Measurements from ENCODE around the gene DLK1. TPM values are rescaled to one million over a fixed set of nuclear protein-coding genes. Genes with fewer than 3 reads are reported as not detected.

Gene DLK1
- total and polyA plus RNA-seq, 2 of the 13 experiments (the other 11 are each of a cell fraction or from before 2014, with no cell fraction given) = 95.5 to 312 TPM

DNA sequence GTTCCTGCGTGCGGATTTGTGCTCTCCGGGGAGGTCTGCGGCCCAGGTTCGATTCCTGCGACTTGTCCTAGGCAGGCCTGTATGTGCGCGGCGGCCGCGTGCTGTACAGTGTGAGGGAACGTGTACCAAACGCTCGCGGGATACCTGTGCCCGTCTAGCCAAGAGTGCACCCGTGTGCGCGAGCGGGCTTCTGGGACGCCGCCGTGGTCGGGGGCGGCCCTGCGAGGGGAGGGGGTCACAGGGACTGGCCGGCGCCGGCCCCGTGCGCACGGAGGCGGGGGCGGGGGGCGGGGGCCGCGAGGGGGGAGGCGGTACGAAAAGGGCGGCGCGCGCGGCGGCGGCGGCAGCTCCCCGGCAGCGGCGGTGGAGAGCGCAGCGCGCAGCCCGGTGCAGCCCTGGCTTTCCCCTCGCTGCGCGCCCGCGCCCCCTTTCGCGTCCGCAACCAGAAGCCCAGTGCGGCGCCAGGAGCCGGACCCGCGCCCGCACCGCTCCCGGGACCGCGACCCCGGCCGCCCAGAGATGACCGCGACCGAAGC, at the start of gene DLK1 (continued):
- no peak for TF ChIP-seq RELA (CRISPR knock-in tag; IDR thresholded peaks at IDR 0.05)
- TF ChIP-seq, protein P1, sequence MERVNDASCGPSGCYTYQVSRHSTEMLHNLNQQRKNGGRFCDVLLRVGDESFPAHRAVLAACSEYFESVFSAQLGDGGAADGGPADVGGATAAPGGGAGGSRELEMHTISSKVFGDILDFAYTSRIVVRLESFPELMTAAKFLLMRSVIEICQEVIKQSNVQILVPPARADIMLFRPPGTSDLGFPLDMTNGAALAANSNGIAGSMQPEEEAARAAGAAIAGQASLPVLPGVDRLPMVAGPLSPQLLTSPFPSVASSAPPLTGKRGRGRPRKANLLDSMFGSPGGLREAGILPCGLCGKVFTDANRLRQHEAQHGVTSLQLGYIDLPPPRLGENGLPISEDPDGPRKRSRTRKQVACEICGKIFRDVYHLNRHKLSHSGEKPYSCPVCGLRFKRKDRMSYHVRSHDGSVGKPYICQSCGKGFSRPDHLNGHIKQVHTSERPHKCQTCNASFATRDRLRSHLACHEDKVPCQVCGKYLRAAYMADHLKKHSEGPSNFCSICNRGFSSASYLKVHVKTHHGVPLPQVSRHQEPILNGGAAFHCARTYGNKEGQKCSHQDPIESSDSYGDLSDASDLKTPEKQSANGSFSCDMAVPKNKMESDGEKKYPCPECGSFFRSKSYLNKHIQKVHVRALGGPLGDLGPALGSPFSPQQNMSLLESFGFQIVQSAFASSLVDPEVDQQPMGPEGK (CRISPR knock-in tag; IDR thresholded peaks at IDR 0.05) = peak; percentile 59
- TF ChIP-seq RAD51 (IDR thresholded peaks at IDR 0.05; ENCODE audit: borderline replicate concordance) = no peak
- TF ChIP-seq, protein P2, sequence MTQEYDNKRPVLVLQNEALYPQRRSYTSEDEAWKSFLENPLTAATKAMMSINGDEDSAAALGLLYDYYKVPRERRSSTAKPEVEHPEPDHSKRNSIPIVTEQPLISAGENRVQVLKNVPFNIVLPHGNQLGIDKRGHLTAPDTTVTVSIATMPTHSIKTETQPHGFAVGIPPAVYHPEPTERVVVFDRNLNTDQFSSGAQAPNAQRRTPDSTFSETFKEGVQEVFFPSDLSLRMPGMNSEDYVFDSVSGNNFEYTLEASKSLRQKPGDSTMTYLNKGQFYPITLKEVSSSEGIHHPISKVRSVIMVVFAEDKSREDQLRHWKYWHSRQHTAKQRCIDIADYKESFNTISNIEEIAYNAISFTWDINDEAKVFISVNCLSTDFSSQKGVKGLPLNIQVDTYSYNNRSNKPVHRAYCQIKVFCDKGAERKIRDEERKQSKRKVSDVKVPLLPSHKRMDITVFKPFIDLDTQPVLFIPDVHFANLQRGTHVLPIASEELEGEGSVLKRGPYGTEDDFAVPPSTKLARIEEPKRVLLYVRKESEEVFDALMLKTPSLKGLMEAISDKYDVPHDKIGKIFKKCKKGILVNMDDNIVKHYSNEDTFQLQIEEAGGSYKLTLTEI (CRISPR knock-in tag; conservative IDR thresholded peaks at IDR 0.05) = no peak
- TF ChIP-seq ZNF446 (CRISPR knock-in tag; IDR thresholded peaks at IDR 0.05) = 0 out of 2 replicates have a peak, but pooled peaks have one; percentile 42
- TF ChIP-seq MIXL1 (CRISPR knock-in tag; IDR thresholded peaks at IDR 0.05) = 0 out of 2 replicates have a peak, but pooled peaks have one; percentile 22
- TF ChIP-seq ZNF274 (CRISPR knock-in tag; IDR thresholded peaks at IDR 0.05) = no peak
- TF ChIP-seq TCF12 (IDR thresholded peaks at IDR 0.05) = no peak
- TF ChIP-seq TCF12 (CRISPR knock-in tag; IDR thresholded peaks at IDR 0.05) = no peak
- no peak for TF ChIP-seq ZNF383 (CRISPR knock-in tag; IDR thresholded peaks at IDR 0.05; ENCODE audit: borderline replicate concordance)
- TF ChIP-seq, protein P3, sequence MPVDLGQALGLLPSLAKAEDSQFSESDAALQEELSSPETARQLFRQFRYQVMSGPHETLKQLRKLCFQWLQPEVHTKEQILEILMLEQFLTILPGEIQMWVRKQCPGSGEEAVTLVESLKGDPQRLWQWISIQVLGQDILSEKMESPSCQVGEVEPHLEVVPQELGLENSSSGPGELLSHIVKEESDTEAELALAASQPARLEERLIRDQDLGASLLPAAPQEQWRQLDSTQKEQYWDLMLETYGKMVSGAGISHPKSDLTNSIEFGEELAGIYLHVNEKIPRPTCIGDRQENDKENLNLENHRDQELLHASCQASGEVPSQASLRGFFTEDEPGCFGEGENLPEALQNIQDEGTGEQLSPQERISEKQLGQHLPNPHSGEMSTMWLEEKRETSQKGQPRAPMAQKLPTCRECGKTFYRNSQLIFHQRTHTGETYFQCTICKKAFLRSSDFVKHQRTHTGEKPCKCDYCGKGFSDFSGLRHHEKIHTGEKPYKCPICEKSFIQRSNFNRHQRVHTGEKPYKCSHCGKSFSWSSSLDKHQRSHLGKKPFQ (CRISPR knock-in tag; IDR thresholded peaks at IDR 0.05; ENCODE audit: insufficient replicate concordance) = no peak
- TF ChIP-seq RFXAP (CRISPR knock-in tag; IDR thresholded peaks at IDR 0.05; ENCODE audit: borderline replicate concordance) = no peak
- TF ChIP-seq, protein P4, sequence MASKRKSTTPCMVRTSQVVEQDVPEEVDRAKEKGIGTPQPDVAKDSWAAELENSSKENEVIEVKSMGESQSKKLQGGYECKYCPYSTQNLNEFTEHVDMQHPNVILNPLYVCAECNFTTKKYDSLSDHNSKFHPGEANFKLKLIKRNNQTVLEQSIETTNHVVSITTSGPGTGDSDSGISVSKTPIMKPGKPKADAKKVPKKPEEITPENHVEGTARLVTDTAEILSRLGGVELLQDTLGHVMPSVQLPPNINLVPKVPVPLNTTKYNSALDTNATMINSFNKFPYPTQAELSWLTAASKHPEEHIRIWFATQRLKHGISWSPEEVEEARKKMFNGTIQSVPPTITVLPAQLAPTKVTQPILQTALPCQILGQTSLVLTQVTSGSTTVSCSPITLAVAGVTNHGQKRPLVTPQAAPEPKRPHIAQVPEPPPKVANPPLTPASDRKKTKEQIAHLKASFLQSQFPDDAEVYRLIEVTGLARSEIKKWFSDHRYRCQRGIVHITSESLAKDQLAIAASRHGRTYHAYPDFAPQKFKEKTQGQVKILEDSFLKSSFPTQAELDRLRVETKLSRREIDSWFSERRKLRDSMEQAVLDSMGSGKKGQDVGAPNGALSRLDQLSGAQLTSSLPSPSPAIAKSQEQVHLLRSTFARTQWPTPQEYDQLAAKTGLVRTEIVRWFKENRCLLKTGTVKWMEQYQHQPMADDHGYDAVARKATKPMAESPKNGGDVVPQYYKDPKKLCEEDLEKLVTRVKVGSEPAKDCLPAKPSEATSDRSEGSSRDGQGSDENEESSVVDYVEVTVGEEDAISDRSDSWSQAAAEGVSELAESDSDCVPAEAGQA (IDR thresholded peaks at IDR 0.05; ENCODE audit: low read depth) = no peak
- TF ChIP-seq, protein P4 (CRISPR knock-in tag; IDR thresholded peaks at IDR 0.05; ENCODE audit: borderline replicate concordance) = no peak
- no peak for TF ChIP-seq TEAD3 (CRISPR knock-in tag; optimal IDR thresholded peaks at IDR 0.05; ENCODE audit: borderline replicate concordance)
- no peak for TF ChIP-seq HOXA7 (CRISPR knock-in tag; IDR thresholded peaks at IDR 0.05)
- TF ChIP-seq ZFP41 (CRISPR knock-in tag; IDR thresholded peaks at IDR 0.05; ENCODE audit: borderline replicate concordance) = no peak
- TF ChIP-seq ZNF616 (CRISPR knock-in tag; IDR thresholded peaks at IDR 0.05; ENCODE audit: low read depth) = no peak
- TF ChIP-seq SOX5 (CRISPR knock-in tag; IDR thresholded peaks at IDR 0.05; ENCODE audit: borderline replicate concordance) = no peak
